GM19324 (cell line): ENCODE results near the gene STUM.
A peak's percentile ranks its signal among the peaks of the same experiment; 100 is the strongest.

Source experiments
- ATAC-seq: cut with Tn5 transposase; IDR thresholded peaks from one replicate; pipeline ENCODE4 v1.9.1; 2021; ENCODE audit warnings: mild to moderate bottlenecking, moderate library complexity; ENCODE audit not compliant: unreplicated experiment, low FRiP score

Gene STUM

DNA sequence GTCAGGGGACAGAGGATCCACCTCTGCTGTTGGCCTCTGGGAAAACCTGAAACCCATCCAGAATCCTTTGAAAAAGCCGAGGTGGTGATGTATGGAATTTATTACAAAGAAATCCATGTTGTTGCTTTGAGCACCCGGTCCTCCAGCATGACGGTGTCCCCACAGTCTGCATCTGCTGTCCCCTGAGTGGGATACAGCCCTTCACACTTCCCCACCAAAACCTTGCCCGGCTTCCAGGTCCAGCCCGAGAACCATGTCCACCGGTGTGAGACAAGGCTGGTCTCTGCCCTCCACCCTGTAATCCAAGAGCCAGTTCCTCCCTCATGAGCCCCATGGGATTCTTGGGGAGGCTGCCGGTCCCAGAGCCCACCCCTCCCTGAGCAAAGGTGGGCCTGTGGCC is 70.5 kb downstream of the STUM start:
- no peak for ATAC-seq

DNA sequence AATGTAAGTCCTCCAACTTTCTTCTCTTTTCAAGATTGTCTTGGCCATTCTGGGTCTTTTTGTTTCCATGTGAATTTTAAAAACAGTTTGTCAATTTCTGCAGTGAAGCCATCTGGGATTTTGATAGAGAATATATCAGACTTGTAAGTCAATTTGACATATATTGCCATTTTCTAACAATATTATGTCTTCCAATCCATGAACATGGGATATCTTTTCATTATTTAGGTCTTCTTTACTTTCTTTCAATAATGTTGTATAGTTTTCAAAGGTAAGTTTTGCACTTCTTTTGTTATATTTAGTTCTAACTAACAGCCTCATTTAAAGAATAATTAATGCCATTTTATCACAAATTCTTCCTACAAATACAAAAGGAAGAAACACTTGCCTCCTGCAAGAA is 73.4 kb downstream of the STUM start:
- ATAC-seq = no peak

DNA sequence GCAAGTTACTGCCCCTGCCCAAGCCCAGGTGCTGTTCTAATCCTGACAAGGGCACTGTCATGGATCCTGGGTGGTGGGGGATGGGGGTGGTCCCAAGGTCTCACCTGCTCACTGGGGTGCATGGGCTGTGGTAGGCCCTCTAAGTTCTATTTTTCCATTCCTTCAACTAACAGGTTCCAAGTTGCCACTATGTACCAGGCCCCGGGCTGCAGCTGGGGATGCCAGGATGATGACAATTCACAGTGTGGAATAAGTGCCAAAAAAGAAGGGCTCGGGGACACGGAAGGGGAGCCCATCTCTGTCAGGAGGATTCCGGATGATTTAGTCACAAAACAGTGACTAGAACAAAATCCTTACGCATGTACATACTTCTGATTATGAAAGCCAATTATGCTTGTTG is 76.0 kb downstream of the STUM start:
- ATAC-seq = no peak

DNA sequence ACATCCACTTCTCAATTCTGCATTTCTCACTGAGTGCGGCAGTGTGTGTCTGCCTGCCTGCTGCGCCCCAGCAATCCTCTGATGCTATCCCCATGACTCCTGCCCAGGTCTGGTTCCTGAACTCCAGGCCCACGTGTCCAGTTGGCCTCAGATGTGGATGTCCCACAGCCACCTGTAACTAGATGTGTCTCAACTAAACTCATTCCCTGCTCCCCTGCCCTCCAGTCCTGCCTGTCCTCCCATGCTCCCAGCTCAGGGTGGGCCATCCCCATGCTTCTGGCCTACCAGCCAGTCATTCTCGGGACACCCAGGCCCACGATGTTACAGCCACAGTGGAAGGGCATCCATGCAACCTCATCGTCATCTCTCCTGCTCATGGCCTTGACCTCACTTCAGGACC is 76.8 kb downstream of the STUM start:
- no peak for ATAC-seq

DNA sequence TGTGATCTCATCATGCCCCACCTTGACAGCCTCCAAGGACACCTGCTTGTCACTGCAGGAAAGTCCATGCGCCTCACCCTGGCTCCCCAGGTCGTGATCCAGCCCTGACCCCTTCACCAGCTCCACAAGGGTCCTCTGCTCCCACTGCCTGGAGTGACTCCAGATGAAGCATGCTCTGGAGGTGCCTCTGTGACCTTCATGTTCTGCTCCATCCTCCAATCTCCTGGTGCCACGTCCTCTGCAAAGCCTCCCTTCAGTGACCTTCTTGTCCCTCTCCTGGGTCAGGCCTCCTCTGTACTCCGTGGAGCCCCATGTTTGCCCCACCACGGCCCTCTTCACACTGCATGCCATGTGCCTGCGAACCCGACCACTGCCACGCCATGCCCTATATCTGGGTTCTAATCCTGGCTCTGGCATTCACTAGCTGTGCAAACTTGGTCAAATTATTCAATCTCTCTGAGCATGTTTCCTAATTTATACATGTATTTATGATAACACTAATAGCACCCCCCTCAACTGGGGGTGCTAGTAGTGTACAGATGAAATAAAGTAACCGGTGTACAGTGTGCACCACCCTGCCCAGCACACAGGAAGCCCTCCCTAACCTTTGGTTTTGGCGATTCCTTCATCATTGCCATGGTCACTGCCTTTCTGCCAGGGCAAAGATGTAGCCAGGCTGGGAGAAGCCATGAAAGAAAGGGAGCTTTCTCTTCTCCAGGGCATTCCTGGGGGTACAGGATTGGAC is 77.4 kb downstream of the STUM start:
- ATAC-seq = peak; percentile 29

DNA sequence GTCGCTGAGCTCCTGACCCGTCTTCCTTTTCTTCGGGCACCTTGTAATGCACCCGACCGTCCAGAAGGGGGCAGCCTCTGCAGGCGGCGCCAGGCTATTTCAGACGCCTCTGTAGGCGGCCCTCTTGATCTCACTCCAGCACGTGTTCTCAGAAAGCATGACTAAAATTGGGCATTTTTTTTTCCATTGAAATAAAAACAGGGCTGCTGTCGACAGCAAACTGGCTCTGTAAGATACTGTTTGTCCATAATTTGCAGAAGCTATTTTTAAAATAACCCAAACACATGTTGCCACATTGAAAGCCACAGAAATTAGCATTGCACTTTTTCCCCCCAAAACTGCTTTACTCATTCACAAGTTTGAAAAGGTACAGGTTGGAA is 78.0 kb downstream of the STUM start:
- ATAC-seq = peak; percentile 73

DNA sequence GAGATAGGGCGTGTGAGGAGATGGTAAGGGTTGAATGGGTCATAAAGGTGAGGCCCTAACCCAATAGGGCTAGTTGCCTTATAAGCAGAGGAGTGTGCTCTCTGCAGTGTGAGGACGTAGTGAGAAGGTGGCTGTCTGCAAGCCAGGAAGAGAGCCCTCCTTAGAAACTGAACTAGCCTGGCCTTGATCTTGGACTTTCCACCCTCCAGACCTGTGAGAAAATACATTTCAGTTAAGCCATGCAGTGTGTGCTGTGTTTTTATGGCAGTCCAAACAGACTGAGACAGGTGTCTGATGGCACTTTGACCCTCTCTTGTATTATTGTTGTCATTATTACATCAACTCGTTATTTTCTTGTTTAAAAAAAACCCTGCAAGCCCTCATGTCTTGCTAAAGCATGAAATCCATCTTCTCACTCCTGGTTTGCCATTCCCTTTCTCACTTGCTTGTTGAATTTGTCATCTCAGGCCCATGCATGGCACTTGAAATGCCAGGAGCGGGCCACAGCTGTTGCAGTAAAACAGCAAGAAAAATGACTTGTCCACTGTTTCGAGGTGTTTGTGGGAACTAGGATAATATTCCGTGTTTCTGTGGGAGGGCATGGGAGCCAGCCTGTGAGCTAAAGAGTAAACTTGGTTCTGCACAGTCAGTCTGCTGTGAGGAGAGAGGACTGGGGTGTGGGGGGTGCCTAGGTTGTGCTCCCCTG is 78.6 kb downstream of the STUM start:
- no peak for ATAC-seq

DNA sequence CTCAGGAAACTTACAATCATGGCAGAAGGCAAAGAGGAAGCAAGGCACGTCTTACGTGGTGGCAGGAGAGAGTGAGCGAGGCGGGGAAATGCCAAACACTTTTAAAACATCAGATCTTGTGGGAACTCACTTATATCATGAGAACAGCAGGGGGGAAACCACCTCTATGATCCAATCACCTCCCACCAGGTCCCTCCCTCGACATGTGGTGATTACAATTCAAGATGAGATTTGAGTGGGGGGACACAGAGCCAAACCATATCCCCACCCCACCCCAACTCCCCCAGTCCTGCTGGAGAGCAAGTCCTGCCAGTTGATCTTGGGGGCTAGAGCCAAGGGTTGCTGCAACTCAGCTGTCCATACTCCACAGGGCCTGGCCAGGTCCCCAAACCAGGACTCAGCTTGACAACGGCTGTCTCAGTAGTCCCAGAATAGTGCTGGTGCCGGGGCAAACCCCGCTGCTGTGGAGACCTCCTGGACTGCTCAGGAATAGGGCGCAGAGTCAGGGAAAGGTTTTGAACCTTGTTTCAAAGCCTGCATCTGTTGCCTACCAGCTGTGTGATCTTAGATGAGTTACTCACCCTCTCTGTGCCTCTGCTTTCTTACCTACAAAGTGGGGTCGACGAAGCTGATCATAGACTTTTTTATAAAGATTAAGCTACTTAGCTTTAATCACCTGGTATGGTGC is 79.5 kb downstream of the STUM start:
- no peak for ATAC-seq

DNA sequence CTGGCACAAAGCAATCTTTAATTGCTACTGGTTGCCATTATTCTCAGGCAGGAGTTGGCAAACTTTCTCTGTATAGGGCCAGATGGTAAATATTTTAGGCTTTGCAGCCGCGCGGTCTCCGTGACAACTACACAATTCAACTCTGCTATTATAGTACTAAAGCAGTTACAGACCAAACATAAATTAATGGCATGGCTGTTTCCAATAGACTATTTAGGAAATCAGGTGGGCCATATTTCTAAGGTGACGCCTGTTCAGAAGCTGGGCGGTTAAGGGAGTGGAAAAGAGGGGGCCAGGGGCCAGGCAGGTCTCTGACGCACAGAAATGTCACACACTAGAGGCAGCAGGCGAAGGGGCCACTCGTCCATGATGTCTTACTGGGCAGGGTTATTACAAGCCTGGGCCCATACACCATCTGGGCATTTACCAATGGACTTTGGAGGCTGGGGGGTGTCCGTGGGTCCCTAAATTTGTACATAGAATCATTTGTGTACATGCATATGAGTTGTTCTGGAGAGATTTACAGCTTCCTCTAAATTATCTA is 80.1 kb downstream of the STUM start:
- ATAC-seq = no peak

DNA sequence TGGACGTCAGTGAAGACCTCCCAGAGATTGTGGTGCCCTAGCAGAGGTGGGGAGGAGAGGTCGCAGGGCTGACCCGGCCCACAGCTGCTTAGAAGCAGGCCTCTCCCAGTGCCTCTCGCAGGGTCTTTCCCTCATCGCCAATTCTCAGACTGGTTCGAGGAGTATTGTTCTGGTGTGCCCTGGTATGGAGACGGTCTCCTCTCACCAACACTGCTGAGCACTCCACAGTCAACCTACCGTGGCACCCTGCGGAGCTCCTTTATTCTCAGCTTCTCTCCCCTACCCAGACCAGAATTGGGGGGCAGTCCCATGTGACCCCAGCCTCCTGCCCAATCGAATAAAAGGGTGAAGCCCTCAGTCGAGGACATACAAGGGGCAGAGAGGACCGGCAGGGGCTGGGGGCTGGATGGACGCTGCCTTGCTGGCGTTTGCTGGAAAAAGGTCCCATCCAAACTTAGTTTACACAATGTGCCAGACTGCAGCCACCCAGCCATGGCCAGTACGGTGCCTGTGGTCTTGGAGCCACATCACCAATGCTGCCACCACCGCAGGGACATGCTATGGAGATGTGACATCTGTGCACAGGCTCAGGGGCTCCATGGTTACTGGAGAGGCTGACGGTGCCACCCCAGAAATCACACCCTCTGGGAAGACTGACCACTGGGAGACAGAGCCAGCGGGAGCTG is 80.8 kb downstream of the STUM start:
- no peak for ATAC-seq

DNA sequence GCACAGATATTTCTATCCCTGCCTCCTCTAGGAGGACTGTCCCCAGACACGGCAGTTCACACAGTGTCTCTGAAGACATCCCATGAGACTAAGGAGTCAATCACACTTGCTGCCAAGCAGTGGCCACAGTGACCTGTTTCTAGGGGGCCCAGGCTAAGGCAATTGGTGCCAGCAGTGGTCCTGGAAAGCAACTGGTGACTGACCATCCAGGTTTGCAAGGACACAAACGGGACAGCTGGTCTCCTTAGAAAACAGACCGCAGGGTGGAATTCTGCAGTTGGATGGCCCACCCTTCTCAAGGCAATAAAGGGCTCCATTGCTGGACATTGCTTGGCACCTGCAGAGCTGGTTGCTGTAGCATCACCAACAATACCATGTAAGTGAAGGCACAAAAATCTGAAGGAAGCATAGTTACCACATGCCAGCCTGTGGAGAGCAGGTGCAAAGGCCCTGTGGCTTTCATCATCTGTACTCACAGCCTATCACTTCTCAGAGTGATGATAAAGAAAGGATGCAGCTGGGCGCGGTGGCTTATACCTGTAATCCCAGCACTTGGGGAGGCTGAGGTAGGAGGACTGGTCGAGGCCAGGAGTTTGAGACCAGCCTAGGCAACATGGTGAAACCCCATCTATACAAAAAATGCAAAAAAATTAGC is 81.5 kb downstream of the STUM start:
- no peak for ATAC-seq

DNA sequence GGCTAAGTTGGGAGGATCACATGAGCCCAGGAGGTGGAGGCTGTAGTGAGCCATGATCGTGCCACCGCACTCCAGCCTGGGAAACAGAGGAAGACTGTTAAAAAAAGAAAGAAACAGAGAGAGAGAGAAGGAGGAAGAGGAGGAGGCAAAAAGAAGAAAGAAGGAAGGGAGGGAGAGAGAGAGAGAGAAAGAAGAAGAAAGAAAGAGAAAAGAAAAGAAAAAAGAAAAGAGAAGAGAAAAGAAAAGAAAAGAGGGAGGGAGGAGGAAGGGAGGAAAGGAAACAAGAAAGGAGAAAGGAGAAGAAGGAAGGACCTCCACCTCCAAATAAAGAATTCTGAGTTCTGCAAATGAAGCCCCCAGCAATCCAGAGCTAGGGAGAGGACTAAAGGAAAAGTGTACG is 82.0 kb downstream of the STUM start:
- ATAC-seq = no peak

DNA sequence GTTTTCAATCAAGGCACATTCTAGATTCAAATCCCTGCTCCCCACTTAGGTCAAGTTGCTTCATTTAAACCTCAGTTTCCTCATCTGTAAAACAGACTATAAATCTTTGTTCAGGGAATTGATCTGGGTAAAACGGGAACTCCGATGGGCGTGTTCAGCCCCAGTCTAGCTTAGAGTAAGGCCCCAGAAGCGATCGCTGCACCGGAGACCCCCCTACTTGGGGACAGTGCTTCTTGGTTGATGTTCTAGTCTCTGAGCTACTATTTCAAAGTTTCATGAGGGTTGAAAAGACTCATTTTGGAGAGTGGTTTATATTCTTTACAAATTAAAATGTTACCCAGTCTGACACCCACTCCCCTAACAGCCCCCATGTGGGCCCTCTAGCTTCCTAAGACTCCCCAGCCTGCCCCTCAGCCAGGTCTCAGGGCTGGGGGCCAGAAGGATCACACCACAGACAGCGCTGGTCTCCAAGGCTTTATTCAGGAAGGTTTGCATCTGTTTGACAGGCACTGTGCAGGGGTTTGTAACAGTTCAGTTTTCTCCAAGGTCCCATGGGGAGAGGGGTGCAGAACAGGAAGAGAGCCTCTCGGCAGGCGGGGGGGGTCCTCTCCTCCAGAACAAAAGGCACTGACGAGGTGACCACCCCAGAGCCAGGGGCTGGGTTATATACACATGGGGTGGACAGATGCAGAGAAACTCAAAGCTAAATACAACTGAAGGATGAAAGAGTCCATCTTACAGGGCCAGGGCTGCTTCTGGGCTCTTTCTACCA is 82.9 kb downstream of the STUM start:
- no peak for ATAC-seq

DNA sequence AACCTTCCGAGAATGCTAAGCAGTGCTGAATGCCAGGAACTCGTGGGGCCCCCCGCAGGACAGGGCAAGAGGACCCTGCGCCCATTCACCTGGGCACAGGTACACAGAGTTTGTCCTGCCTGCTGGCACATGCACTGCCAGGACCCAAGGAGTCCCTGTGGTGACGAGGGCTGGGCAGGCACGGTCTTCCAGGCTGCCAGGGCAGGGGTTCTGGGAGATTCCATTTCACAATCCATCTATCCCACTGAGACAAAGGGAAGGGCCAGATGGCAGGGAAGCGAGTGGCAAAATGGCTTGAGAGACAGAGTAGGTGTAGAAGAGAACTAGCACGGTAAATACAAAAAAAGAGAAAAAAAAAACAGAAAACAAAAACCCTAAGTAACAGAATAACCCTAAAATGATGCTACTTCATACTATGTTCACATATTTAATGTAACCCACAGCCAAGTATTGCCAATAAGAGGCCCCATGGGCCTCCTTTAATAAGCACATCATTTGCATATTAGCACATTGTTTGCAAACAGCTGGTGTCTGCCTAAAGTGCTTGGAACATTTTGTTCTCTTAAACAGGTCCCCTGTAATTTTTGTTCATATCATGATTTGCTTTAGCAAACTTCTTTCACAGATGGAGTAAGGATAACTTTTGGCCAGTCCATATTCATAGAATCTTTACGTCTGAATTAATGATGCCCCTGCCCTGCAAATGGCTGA is 83.8 kb downstream of the STUM start:
- ATAC-seq = no peak

DNA sequence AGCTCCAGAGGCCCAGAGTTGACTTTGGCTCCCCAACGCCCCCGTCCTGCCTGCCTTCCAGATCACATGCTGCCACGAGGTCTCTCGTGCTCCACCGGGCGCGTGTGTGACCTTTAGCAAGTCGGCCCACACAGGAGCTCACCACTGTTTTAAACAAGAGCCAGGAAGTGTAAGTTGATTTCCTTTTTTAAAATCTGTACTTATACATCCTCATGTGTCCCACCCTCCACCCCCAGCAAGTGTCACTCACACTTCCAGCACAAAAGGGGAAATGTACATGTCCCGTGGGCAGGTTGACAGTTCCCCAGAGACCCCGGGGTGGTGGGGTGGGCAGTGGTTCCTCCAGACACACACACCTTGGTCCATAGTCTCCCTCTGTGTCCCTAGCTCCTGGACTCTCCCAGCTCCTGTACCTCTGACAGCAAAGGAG is 84.4 kb downstream of the STUM start:
- no peak for ATAC-seq

DNA sequence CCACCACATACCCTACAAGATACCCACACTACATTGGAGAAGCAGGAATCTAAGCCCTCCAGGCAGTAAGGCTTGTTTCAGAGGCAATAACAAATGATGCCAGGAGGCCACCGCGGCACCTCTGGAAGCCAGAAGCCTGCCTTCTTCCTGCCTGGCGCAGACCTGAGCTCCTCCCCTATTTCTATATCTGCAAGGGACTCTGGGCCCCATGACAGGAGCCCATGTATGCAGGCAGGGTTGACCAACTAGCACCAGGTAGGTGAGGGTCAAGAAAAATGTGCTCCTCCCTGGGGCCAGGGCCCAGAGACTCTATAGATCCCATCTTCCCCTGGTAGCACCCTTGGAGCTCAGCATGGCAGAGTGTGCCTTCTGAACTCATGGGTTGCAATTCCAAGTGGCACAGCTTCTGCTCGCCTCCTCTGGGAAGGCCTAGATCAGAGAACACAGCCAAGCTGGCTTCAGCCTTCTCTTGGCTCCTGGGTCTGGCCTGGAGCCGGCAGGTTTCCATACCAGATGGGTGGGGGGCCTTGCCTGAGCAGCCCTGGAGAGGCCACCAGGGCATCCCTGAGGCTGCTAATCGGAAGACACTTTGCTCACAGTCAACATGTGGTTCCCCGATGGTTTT is 85.1 kb downstream of the STUM start:
- ATAC-seq = no peak

DNA sequence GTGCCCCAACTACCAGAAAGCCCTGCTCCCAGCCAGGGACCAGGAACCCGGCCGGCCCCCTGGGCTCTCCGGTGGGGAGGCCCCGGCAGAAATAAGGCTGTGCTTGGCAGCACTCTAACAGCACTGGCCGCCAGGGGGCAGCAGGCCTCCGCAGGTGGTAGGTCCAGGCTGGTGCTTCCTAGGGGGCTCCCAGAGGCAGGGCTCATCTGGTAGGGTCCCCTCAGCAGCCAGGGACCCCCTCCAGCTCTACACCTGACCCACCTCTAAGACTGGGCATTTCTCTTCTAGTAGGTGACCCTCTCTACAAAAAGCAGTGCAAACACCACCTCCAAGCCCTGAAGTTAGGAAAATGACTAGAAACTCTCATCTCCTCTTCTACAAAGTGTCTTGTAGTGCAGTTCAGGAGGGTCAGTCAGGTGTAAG is 85.6 kb downstream of the STUM start:
- peak; percentile 59 for ATAC-seq

DNA sequence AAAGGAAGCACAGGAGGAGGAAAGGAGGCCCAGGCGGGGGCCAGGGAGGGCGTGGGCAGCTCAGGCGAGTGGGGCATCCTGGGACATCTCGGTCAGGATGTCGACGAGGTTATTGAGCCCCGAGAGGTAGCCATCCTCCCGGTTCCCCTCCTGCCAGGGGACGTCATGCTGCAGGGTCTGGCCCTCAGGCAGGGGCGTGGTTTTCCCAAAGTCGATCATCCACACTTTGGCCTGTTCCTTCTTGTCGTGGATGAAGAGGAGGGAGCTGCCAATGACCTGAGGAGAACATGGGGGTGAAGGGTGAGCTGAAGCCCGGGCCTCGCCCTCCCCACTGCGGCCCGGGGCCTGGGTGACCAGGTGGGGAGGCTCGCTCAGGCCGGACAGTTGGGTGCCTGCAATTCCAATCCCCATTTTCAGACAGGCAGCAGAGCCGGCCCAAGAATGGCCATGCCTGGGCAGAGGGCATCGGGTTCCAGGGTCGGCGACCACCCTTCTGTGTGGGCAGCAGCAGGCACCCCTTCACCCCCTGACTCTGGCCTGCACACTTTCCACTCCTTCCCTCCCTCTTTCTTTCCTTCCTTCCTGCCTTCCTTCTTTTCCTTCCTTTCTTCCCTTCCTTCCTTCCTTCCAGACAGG is 86.2 kb downstream of the STUM start:
- ATAC-seq = no peak
